IMR-90 (cell line): ENCODE measurements around the gene MYCBP2. TPM values are rescaled to one million over a fixed set of nuclear protein-coding genes. Genes with fewer than 3 reads are reported as not detected.

Source experiments
- ATAC-seq: fragments of 200-7000 bp; cut with Tn5 transposase; 2 replicates; pipeline ENCODE4 v1.9.1; 2020; ENCODE audit warnings: low read depth, mild to moderate bottlenecking, moderate library complexity
- BruUV-seq: library from RNA; stranded (reverse); fragments of 400-500 nt; replicated peaks from 2 replicates; lab custom pipeline; 2021; lab: Mats Ljungman, UMichigan
- CTCF ChIA-PET: fragments of 300-600 bp; formaldehyde crosslinking; extraction: SDS; loops from one replicate; lab custom pipeline; 2021; ENCODE audit warnings: antibody characterized with exemption; lab: Yijun Ruan, JAX
- POLR2A ChIA-PET: fragments of 300-600 bp; sonication (Branson Sonifier 250); formaldehyde crosslinking; loops from one replicate; lab custom pipeline; 2022; ENCODE audit warnings: antibody characterized with exemption; ENCODE audit not compliant: unreplicated experiment; lab: Charles Lee
- DNase-seq: peaks from one replicate; pipeline ENCODE4 v3.0.0; 2013
- H2AFZ ChIP-seq: replicated peaks from 2 replicates; pipeline ENCODE3; 2013; ENCODE audit warnings: low read length, mild to moderate bottlenecking; ENCODE audit not compliant: poor library complexity
- H2AK5ac ChIP-seq: 2 replicates; pipeline ENCODE4 v1.6.1; 2013; ENCODE audit warnings: low read depth, low read length, inconsistent platforms
- H2AK9ac ChIP-seq: replicated peaks from 2 replicates; pipeline ENCODE3; 2013; ENCODE audit warnings: mild to moderate bottlenecking, low read depth, low read length, moderate library complexity; ENCODE audit not compliant: poor library complexity
- H2BK120ac ChIP-seq: 2 replicates; pipeline ENCODE4 v1.6.1; 2013; ENCODE audit warnings: low read depth, low read length, inconsistent platforms
- H2BK15ac ChIP-seq: 3 replicates; pipeline ENCODE4 v1.6.1; 2013; ENCODE audit warnings: low read depth, low read length, inconsistent platforms
- H2BK20ac ChIP-seq: 2 replicates; pipeline ENCODE4 v1.6.1; 2013; ENCODE audit warnings: low read depth, mild to moderate bottlenecking, inconsistent platforms, low read length, moderate library complexity
- H2BK5ac ChIP-seq: 2 replicates; pipeline ENCODE4 v1.6.1; 2013; ENCODE audit warnings: mild to moderate bottlenecking, low read depth, low read length, inconsistent platforms; ENCODE audit not compliant: poor library complexity, severe bottlenecking
- H3K14ac ChIP-seq: replicated peaks from 2 replicates; pipeline ENCODE4 v1.6.1; 2013; ENCODE audit warnings: low read depth, low read length, inconsistent platforms
- H3K18ac ChIP-seq: 2 replicates; pipeline ENCODE4 v1.6.1; 2013; ENCODE audit warnings: low read depth, low read length, control low read depth
- H3K23ac ChIP-seq: 2 replicates; pipeline ENCODE4 v1.6.1; 2013; ENCODE audit warnings: low read depth, low read length, inconsistent platforms
- H3K27ac ChIP-seq: 2 replicates; pipeline ENCODE4 v1.5.1; 2013; ENCODE audit warnings: mild to moderate bottlenecking, control low read depth, low read length; ENCODE audit not compliant: insufficient read depth
- H3K27me3 ChIP-seq: 2 replicates; pipeline ENCODE4 v1.6.1; 2013; ENCODE audit warnings: low read length; ENCODE audit not compliant: control insufficient read depth, insufficient read depth
- H3K36me3 ChIP-seq: 2 replicates; pipeline ENCODE4 v1.6.1; 2013; ENCODE audit warnings: low read length, mixed read lengths; ENCODE audit not compliant: control insufficient read depth, insufficient read depth
- H3K4ac ChIP-seq: 2 replicates; pipeline ENCODE4 v1.6.1; 2013; ENCODE audit warnings: low read depth, low read length, inconsistent platforms
- H3K4me1 ChIP-seq: 2 replicates; pipeline ENCODE4 v1.6.1; 2013; ENCODE audit warnings: low read length, mixed read lengths; ENCODE audit not compliant: control insufficient read depth, insufficient read depth
- H3K4me2 ChIP-seq: 2 replicates; pipeline ENCODE4 v1.6.1; 2013; ENCODE audit warnings: low read depth, mild to moderate bottlenecking, control low read depth, low read length, moderate library complexity
- H3K4me3 ChIP-seq: 2 replicates; pipeline ENCODE4 v1.5.1; 2013; ENCODE audit warnings: low read depth, mild to moderate bottlenecking, control low read depth, low read length, moderate library complexity; ENCODE audit not compliant: insufficient read depth
- H3K56ac ChIP-seq: 2 replicates; pipeline ENCODE4 v1.6.1; 2013; ENCODE audit warnings: low read length, inconsistent platforms; ENCODE audit not compliant: insufficient read depth; ENCODE audit errors: extremely low read depth
- H3K79me1 ChIP-seq, 2 experiments: 2 replicates each; pipeline ENCODE4 v1.6.1; 2013; ENCODE audit warnings: low read length in 2 of 2, inconsistent platforms in 1 of 2, low read depth in 1 of 2
- H3K9ac ChIP-seq: 2 replicates; pipeline ENCODE4 v1.6.1; 2013; ENCODE audit warnings: low read depth, low read length, control low read depth
- H3K9me1 ChIP-seq: 2 replicates; pipeline ENCODE4 v1.6.1; 2013; ENCODE audit warnings: low read length, inconsistent platforms; ENCODE audit not compliant: insufficient read depth
- H3K9me3 ChIP-seq: 2 replicates; pipeline ENCODE4 v1.6.1; 2013; ENCODE audit warnings: low read length; ENCODE audit not compliant: control insufficient read depth, insufficient read depth
- H4K20me1 ChIP-seq: 2 replicates; pipeline ENCODE4 v1.6.1; 2013; ENCODE audit warnings: low read length, inconsistent platforms; ENCODE audit not compliant: insufficient read depth
- H4K5ac ChIP-seq: 2 replicates; pipeline ENCODE4 v1.6.1; 2013; ENCODE audit warnings: mild to moderate bottlenecking, low read depth, low read length, control low read depth
- H4K8ac ChIP-seq, 2 experiments: 2 replicates each; pipeline ENCODE4 v1.6.1; 2013; ENCODE audit warnings: low read depth in 2 of 2, low read length in 2 of 2, control low read depth in 1 of 2, inconsistent platforms in 1 of 2
- H4K91ac ChIP-seq: 2 replicates; pipeline ENCODE4 v1.6.1; 2013; ENCODE audit warnings: low read depth, low read length, inconsistent platforms; ENCODE audit not compliant: insufficient read depth
- BHLHE40 ChIP-seq: fragments of 150-350 bp; IDR thresholded peaks from 2 replicates; pipeline ENCODE4 v1.6.1; 2016; ENCODE audit warnings: mild to moderate bottlenecking, low read depth, low read length
- CEBPB ChIP-seq: IDR thresholded peaks from 2 replicates; pipeline ENCODE4 v1.6.1; 2012; ENCODE audit warnings: low read depth, low read length, improper control_type of control experiment
- CHD1 ChIP-seq: IDR thresholded peaks from 2 replicates; pipeline ENCODE4 v1.6.1; 2012; ENCODE audit warnings: low read depth, low read length, improper control_type of control experiment
- MAFK ChIP-seq: IDR thresholded peaks from 2 replicates; pipeline ENCODE4 v1.6.1; 2012; ENCODE audit warnings: low read depth, low read length, improper control_type of control experiment
- NFE2L2 ChIP-seq: fragments of 150-350 bp; IDR thresholded peaks from 2 replicates; pipeline ENCODE4 v1.6.1; 2016; ENCODE audit warnings: low read depth, mild to moderate bottlenecking, low read length
- RAD21 ChIP-seq: IDR thresholded peaks from 2 replicates; pipeline ENCODE4 v1.6.1; 2012; ENCODE audit warnings: low read length, improper control_type of control experiment
- SMC3 ChIP-seq: fragments of 150-350 bp; IDR thresholded peaks from 2 replicates; pipeline ENCODE4 v1.6.1; 2016; ENCODE audit warnings: low read depth, mild to moderate bottlenecking, antibody characterized with exemption, low read length, moderate library complexity
- WGBS, 2 experiments: methylation state at CpG; one replicate each; pipeline versions ENCODE4 v1.1.5 to v1.1.7; 2013; ENCODE audit warnings: missing lambda C conversion rate in 2 of 2; ENCODE audit not compliant: insufficient read length in 1 of 2; ENCODE audit errors: extremely low coverage in 2 of 2; 5-methylcytosine and 5-hydroxymethylcytosine counted together
- dilution Hi-C: fragments of 300-500 bp; cut with HindIII; formaldehyde crosslinking; loops from one replicate; pipeline ENCODE4 v1.14.3; 2018; ENCODE audit warnings: low sequenced_read_pairs; ENCODE audit not compliant: unreplicated experiment
- in situ Hi-C: fragments of 300-500 bp; cut with MboI; formaldehyde crosslinking; loops from 3 replicates; pipeline ENCODE4 v1.14.3; 2019; ENCODE audit warnings: low sequenced_read_pairs, inconsistent platforms, mixed read lengths
- intact Hi-C: fragments of 100-400 bp; cut with micrococcal nuclease; formaldehyde crosslinking; loops from 2 replicates; pipeline ENCODE4 v1.10.0; 2022
- polyA plus RNA-seq, 3 experiments: library from polyadenylated mRNA; depleted of rRNA; stranded (reverse); fragments of >200 nt; gene quantifications; 2 replicates each; pipeline ENCODE4 v1.2.3, GENCODE V29; 2012; ENCODE audit warnings: low replicate concordance in 1 of 3
- total RNA-seq: library from RNA; depleted of rRNA; stranded (reverse); fragments of >200 nt; gene quantifications from 2 replicates; pipeline ENCODE4 v1.2.3, GENCODE V29; 2012

Gene MYCBP2
- total and polyA plus RNA-seq, 2 of the 4 experiments (the other 2 are of a cell fraction): 20.1 to 43.2 TPM

- TF ChIP-seq RAD21 (no peak), MAFK (no peak)
Measured at GRCh38 chr13:77026255-77026860, 300.5 kb downstream of the MYCBP2 start (continued).

- ChIA-PET CTCF (interaction anchor here (0.6 kb wide), 1 partner anchor 1345 kb away, joined by 4 read pairs; no protein-coding TSS in a partner anchor), POLR2A (no interaction called here)
- in situ Hi-C loops (no loop called here), intact Hi-C loops (no loop called here), dilution Hi-C loops (no loop called here)
- H3K4ac ChIP-seq: no peak overlapping the region
- H2AK5ac ChIP-seq: no peak overlapping the region
- H3K4me3 ChIP-seq: no peak overlapping the region
- no peak overlapping the region for H2BK20ac ChIP-seq
- H2BK5ac ChIP-seq: no peak overlapping the region
- DNase-seq (peak; percentile 43), ATAC-seq (peak; percentile 6)
- no peak overlapping the region for H2AK9ac ChIP-seq
- no peaks in the 10 kb centered on the region for H3K27me3 ChIP-seq
- H2BK15ac ChIP-seq: no peak overlapping the region
- H3K79me1 ChIP-seq: peaks cover 16 to 45% of the 10 kb centered on the region in 2 experiments
- no peak overlapping the region for H4K5ac ChIP-seq
- peak overlapping the region; percentile 57 for H3K4me2 ChIP-seq
- BruUV-seq: no TSS peak
- no peak overlapping the region for H3K18ac ChIP-seq
- 0 out of 2 replicates have a peak, but pooled peaks cover 3% of the 10 kb centered on the region for H3K36me3 ChIP-seq
- no peak overlapping the region for H3K9ac ChIP-seq
- peaks cover 12% of the 10 kb centered on the region for H3K9me1 ChIP-seq
- H3K23ac ChIP-seq: no peak overlapping the region
- peaks cover 18% of the 10 kb centered on the region for H3K4me1 ChIP-seq
- H3K14ac ChIP-seq: no peak overlapping the region
- WGBS, 2 experiments: no CpG with 5 or more reads among the region's 3 CpGs
- 0 out of 2 replicates have a peak, but pooled peaks have one; percentile 34 for TF ChIP-seq CEBPB
- no peak for TF ChIP-seq SMC3
- TF ChIP-seq BHLHE40: no peak
- no peak for TF ChIP-seq NFE2L2
- TF ChIP-seq CHD1: no peak
- TF ChIP-seq MAFK: no peak
- no peak overlapping the region for H4K91ac ChIP-seq
- no peak overlapping the region for H4K8ac ChIP-seq
- no peaks in the 10 kb centered on the region for H3K9me3 ChIP-seq
- H3K56ac ChIP-seq: no peak overlapping the region
- H2AFZ ChIP-seq: no peak overlapping the region
- H2BK120ac ChIP-seq: no peak overlapping the region
- H3K27ac ChIP-seq: no peak overlapping the region
- H4K20me1 ChIP-seq: peaks cover 59% of the 10 kb centered on the region
Measured at GRCh38 chr13:77022341-77022740, 304.6 kb downstream of the MYCBP2 start.
